ENCODE measurements around the gene TMEM59L. TPM values are rescaled to one million over a fixed set of nuclear protein-coding genes. Genes with fewer than 3 reads are reported as not detected.

The TMEM59L gene
- total RNA-seq, 4 donors from 2014 or later, result 0.96 to 4.0 (median 2.0) TPM

DNA sequence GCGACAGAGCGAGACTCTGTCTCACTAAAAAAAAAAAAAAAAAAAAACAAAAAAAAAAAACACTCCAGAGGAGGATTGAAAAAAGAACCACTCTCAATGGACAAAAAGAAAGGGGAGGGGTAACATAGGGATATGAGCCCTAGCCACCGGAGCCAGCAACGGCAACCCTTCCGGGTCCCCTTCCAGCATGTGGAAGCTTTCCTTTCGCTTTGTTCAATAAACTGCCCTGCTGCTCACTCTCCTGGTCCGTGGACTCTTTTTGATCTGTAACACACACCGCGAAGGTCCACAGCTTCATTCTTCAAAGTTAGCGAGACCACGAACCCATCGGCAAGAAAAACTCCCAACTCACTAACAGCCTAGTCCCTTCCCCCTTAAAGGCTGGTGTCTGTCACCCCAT, 25.1 kb upstream of the TMEM59L start:
- peaks cover 0 to 36% (median 12%) of the 10 kb centered on the region in 3 donors for H3K4me1 ChIP-seq
- no peak overlapping the region for H3K4me3 ChIP-seq
- no peaks in the 10 kb centered on the region for H3K9me3 ChIP-seq
- peak overlapping the region in 3 of 4 donors; percentile 83 to 88 (median 86) for H3K27ac ChIP-seq
- TF ChIP-seq, protein P1, sequence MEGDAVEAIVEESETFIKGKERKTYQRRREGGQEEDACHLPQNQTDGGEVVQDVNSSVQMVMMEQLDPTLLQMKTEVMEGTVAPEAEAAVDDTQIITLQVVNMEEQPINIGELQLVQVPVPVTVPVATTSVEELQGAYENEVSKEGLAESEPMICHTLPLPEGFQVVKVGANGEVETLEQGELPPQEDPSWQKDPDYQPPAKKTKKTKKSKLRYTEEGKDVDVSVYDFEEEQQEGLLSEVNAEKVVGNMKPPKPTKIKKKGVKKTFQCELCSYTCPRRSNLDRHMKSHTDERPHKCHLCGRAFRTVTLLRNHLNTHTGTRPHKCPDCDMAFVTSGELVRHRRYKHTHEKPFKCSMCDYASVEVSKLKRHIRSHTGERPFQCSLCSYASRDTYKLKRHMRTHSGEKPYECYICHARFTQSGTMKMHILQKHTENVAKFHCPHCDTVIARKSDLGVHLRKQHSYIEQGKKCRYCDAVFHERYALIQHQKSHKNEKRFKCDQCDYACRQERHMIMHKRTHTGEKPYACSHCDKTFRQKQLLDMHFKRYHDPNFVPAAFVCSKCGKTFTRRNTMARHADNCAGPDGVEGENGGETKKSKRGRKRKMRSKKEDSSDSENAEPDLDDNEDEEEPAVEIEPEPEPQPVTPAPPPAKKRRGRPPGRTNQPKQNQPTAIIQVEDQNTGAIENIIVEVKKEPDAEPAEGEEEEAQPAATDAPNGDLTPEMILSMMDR (IDR thresholded peaks at IDR 0.05), result no peak
- WGBS, 2 donors (ENCODE audit: low coverage in 1 of 2), result 77 to 88% methylated on average over 5 to 10 of the region's 12 CpGs
- no peaks in the 10 kb centered on the region for H3K27me3 ChIP-seq
- no peak for ATAC-seq
- peaks cover 0 to 16% of the 10 kb centered on the region in 2 donors for H3K36me3 ChIP-seq

- peaks cover 0 to 36% (median 12%) of the 10 kb centered on the region in 3 donors for H3K4me1 ChIP-seq
- no peaks in the 10 kb centered on the region for H3K27me3 ChIP-seq
- ATAC-seq, result peak; percentile 5
- peak overlapping the region; percentile 77 to 91 for H3K4me3 ChIP-seq
- peaks cover 0 to 16% of the 10 kb centered on the region in 2 donors for H3K36me3 ChIP-seq
- no peaks in the 10 kb centered on the region for H3K9me3 ChIP-seq
- TF ChIP-seq POLR2A (IDR thresholded peaks at IDR 0.05) (no peak), POLR2AphosphoS5 (IDR thresholded peaks at IDR 0.05) (no peak), EP300 (IDR thresholded peaks at IDR 0.05) (no peak)
- TF ChIP-seq, protein P1 (IDR thresholded peaks at IDR 0.05), result no peak
- WGBS, 2 donors (ENCODE audit: low coverage in 1 of 2), result 17 to 55% methylated on average over 1 to 3 of the region's 16 CpGs
- H3K27ac ChIP-seq, result peak overlapping the region; percentile 41 to 88 (median 84)
Measured at GRCh38 chr19:18587962-18588610, 24.6 kb upstream of the TMEM59L start.

GRCh38 chr19:18588611-18589379, 23.9 kb upstream of the TMEM59L start, which contains the start of gene REX1BD:
Gene REX1BD, plus strand, starts transcription at chr19:18588798. Its CDS starts 4 bp downstream, at chr19:18588802.
- TF ChIP-seq POLR2A (IDR thresholded peaks at IDR 0.05) (peak; percentile 28 to 55), POLR2AphosphoS5 (IDR thresholded peaks at IDR 0.05) (peak; percentile 26), EP300 (IDR thresholded peaks at IDR 0.05) (no peak)
- TF ChIP-seq, protein P1 (IDR thresholded peaks at IDR 0.05), result peak; percentile 80 to 93 (median 88)
- 0% methylated on average over 4 of the region's 72 CpGs; no CpG with 5 or more reads in 1 of the 2 donors for WGBS, 2 donors (ENCODE audit: low coverage in 1 of 2)
- peak; percentile 90 for ATAC-seq

GRCh38 chr19:18589380-18590272, 23.0 kb upstream of the TMEM59L start:
- 16 to 27% methylated on average over 17 to 27 of the region's 52 CpGs for WGBS, 2 donors (ENCODE audit: low coverage in 1 of 2)
- Histone ChIP-seq H3K27ac (peak overlapping the region; percentile 41 to 88 (median 84)), H3K36me3 (peaks cover 0 to 16% of the 10 kb centered on the region in 2 donors), H3K4me1 (peaks cover 0 to 50% (median 19%) of the 10 kb centered on the region in 3 donors), H3K4me3 (peak overlapping the region; percentile 77 to 91), H3K9me3 (no peaks in the 10 kb centered on the region), H3K27me3 (no peaks in the 10 kb centered on the region)
- TF ChIP-seq, protein P1 (IDR thresholded peaks at IDR 0.05), result peak in 3 of 4 experiments; percentile 33 to 59 (median 43)
- no peak for TF ChIP-seq POLR2AphosphoS5 (IDR thresholded peaks at IDR 0.05)
- peak; percentile 58 for ATAC-seq

More at GRCh38 chr19:18588611-18589379, 23.9 kb upstream of the TMEM59L start, which contains the start of gene REX1BD:
- Histone ChIP-seq H3K4me1 (peaks cover 0 to 42% (median 13%) of the 10 kb centered on the region in 3 donors), H3K4me3 (peak within 1 kb of the TSS; percentile 77 to 91), H3K9me3 (no peaks in the 10 kb centered on the region), H3K27me3 (no peaks in the 10 kb centered on the region), H3K36me3 (peaks cover 0 to 16% of the 10 kb centered on the region in 2 donors), H3K27ac (peak within 1 kb of the TSS; percentile 41 to 88 (median 84))
